Measurements from ENCODE around the gene SLC49A3. TPM values are rescaled to one million over a fixed set of nuclear protein-coding genes. Genes with fewer than 3 reads are reported as not detected.

The SLC49A3 gene
- total and polyA plus RNA-seq, 10 of the 15 experiments (the other 5 are each of a cell fraction or from before 2014, with no cell fraction given): 0.09 to 0.85 (median 0.18) TPM; not detected in 4

GRCh38 chr4:651884-652642 is 36.9 kb downstream of the SLC49A3 start:
- no peaks in the 10 kb centered on the region for H3K36me3 ChIP-seq (ENCODE audit: control insufficient read depth in 2 of 2, insufficient read depth in 2 of 2, low read length in 1 of 2)
- no peaks in the 10 kb centered on the region for H4K20me1 ChIP-seq (ENCODE audit: control insufficient read depth, insufficient read depth)
- intact Hi-C loops (cut with micrococcal nuclease; ENCODE audit: unreplicated experiment) (no loop called here), in situ Hi-C loops (cut with MboI) (no loop called here)
- DNase-seq (ENCODE audit: low read depth, low spot score): no peak
- ChIA-PET SMC1A (ENCODE audit: uncharacterized antibody, unreplicated experiment) (no interaction called here), RAD21 (ENCODE audit: unreplicated experiment) (no interaction called here), CTCF (interaction anchor here (0.6 kb wide), 1 partner anchor 905 kb away, joined by 3 read pairs; no protein-coding TSS in a partner anchor), POLR2A (interaction anchor here (0.6 kb wide), 1 partner anchor 25 kb away, joined by 4 read pairs; no protein-coding TSS in a partner anchor)
- TF ChIP-seq SMAD5 (IDR thresholded peaks at IDR 0.05; ENCODE audit: low read depth) (no peak), NR2C1 (IDR thresholded peaks at IDR 0.05) (no peak), TBL1XR1 (IDR thresholded peaks at IDR 0.05; ENCODE audit: low read depth, low read length) (no peak), MTA3 (IDR thresholded peaks at IDR 0.05; ENCODE audit: borderline replicate concordance, low read length) (no peak), STAT1 (conservative IDR thresholded peaks at IDR 0.05) (no peak), RUNX3 (IDR thresholded peaks at IDR 0.05; ENCODE audit: low read length) (no peak), HDAC6 (IDR thresholded peaks at IDR 0.05; ENCODE audit: unreplicated experiment) (no peak), SREBF1 (IDR thresholded peaks at IDR 0.05; ENCODE audit: low read length) (no peak), SMARCA5 (IDR thresholded peaks at IDR 0.05) (no peak), EED (IDR thresholded peaks at IDR 0.05; ENCODE audit: low read depth) (no peak), TCF12 (IDR thresholded peaks at IDR 0.05; ENCODE audit: low read depth, low read length) (no peak)
- no peak for ATAC-seq
- no peak overlapping the region for H3K27ac ChIP-seq (ENCODE audit: control insufficient read depth, insufficient read depth)
- H3K9me3 ChIP-seq (replicated peaks; ENCODE audit: control insufficient read depth, insufficient read depth, low read length): no peaks in the 10 kb centered on the region; the same call in 2 of the 3 replicates
- no peaks in the 10 kb centered on the region for H3K79me2 ChIP-seq (ENCODE audit: control insufficient read depth, insufficient read depth, low read length)
- BruUV-seq (replicated peaks): no TSS peak
- WGBS (ENCODE audit: insufficient coverage, insufficient replicate concordance, low lambda C conversion rate, missing lambda C conversion rate): 54% methylated on average over 16 of the region's 24 CpGs
- no peak overlapping the region for H3K4me3 ChIP-seq
- no peak overlapping the region for H3K4me2 ChIP-seq (ENCODE audit: control insufficient read depth, insufficient read depth)
- H3K4me1 ChIP-seq (ENCODE audit: control insufficient read depth, insufficient read depth, low read length): no peaks in the 10 kb centered on the region
- no peak overlapping the region for H2AFZ ChIP-seq (ENCODE audit: control insufficient read depth, low read depth, low read length)
- no peak for FAIRE-seq
- H3K27me3 ChIP-seq (replicated peaks in 1 of 2; ENCODE audit: control insufficient read depth in 2 of 2, insufficient read depth in 2 of 2, low read length in 1 of 2): no peaks in the 10 kb centered on the region
- H3K9ac ChIP-seq (ENCODE audit: control insufficient read depth, insufficient read depth, low read length): no peak overlapping the region

Data from GM12878 (cell line).